Stimulated activated naive CD8-positive, alpha-beta T cell treated with anti-CD3 and anti-CD28 coated beads, Interleukin-15, Interleukin-2, amounts not matched to agents 100 ng/mL and 50 ng/mL, for 24 hours (primary cell): ENCODE data around the gene MLXIP.
"Not testable (repeated sequence)": the region's sequence is repeated elsewhere in the genome, so short reads cannot be mapped to it uniquely, and the experiment has no call there.

ENCODE experiments used
- H3K27ac Mint-ChIP-seq: one replicate; pipeline ENCODE4 v1.8.0; 2021; ENCODE audit warnings: mild to moderate bottlenecking, mixed read lengths
- H3K27me3 Mint-ChIP-seq: one replicate; pipeline ENCODE4 v1.8.0; 2021; ENCODE audit warnings: mixed read lengths
- H3K36me3 Mint-ChIP-seq: one replicate; pipeline ENCODE4 v1.8.0; 2021; ENCODE audit warnings: low read depth, mixed read lengths
- H3K4me1 Mint-ChIP-seq: one replicate; pipeline ENCODE4 v1.8.0; 2021; ENCODE audit warnings: low read depth, mixed read lengths
- H3K4me3 Mint-ChIP-seq: one replicate; pipeline ENCODE4 v1.8.0; 2021; ENCODE audit warnings: mild to moderate bottlenecking, mixed read lengths
- H3K9me3 Mint-ChIP-seq: one replicate; pipeline ENCODE4 v1.8.0; 2021; ENCODE audit warnings: mixed read lengths

The MLXIP gene

GRCh38 chr12:122045262-122045661 is 33.3 kb upstream of the MLXIP start:
- Mint-ChIP-seq H3K36me3 (peaks cover 4% of the 10 kb centered on the region), H3K4me3 (no peak overlapping the region), H3K4me1 (no peaks in the 10 kb centered on the region), H3K27me3 (no peaks in the 10 kb centered on the region), H3K27ac (no peak overlapping the region), H3K9me3 (no peaks in the 10 kb centered on the region)

- no peak overlapping the region for H3K27ac Mint-ChIP-seq
- no peaks in the 10 kb centered on the region for H3K9me3 Mint-ChIP-seq
- H3K36me3 Mint-ChIP-seq, result peaks cover 4% of the 10 kb centered on the region
- no peaks in the 10 kb centered on the region for H3K4me1 Mint-ChIP-seq
- H3K27me3 Mint-ChIP-seq, result no peaks in the 10 kb centered on the region
- no peak overlapping the region for H3K4me3 Mint-ChIP-seq
Observed at GRCh38 chr12:122046145-122046544, 32.4 kb upstream of the MLXIP start.

DNA sequence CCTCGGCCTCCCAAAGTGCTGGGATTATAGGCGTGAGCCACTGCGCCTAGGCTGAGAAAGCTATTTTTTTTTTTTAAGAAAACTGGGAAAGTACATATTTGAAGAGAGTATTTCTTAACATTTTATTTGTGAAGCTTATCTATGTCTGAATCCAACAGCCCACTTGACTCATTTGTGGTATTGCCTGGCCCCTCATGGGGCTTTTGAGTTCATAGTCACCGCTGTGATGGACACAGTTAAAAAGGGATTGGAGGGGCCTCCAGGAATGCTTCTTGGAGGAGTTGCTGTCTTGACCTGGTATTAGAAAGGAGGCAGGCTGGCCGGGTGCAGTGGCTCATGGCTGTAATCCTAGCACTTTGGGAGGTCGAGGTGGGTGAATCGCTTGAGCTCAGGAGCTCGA is 30.4 kb upstream of the MLXIP start:
- Mint-ChIP-seq H3K4me1 (no peaks in the 10 kb centered on the region), H3K27ac (no peak overlapping the region), H3K4me3 (no peak overlapping the region), H3K36me3 (peaks cover 4% of the 10 kb centered on the region), H3K9me3 (no peaks in the 10 kb centered on the region), H3K27me3 (no peaks in the 10 kb centered on the region)

- Mint-ChIP-seq H3K27ac (no peak overlapping the region), H3K4me1 (no peaks in the 10 kb centered on the region), H3K36me3 (peaks cover 4% of the 10 kb centered on the region), H3K4me3 (no peak overlapping the region), H3K9me3 (no peaks in the 10 kb centered on the region), H3K27me3 (no peaks in the 10 kb centered on the region)
Observed at GRCh38 chr12:122049827-122050226, 28.7 kb upstream of the MLXIP start.

DNA sequence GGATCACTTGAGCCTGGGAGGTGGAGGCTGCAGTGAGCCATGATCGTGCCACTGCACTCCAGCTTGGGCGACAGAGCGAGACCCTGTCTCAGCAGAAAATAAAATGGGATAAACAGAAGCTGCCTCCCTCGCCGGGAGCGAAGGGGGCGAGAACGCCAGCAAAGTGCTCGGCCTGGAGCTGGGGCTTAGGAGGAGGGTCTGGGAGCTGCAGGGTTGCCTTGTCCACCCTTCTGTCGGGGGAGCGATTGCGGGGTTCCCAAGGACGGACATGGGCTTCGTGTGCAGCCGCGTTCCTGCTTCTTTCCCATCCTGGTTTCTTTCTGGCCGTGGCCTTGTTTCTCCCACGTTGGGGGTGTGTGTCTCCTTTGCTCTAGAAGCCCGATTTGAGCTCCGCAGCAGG is 27.9 kb upstream of the MLXIP start:
- Mint-ChIP-seq H3K36me3 (no peaks in the 10 kb centered on the region), H3K27me3 (no peaks in the 10 kb centered on the region), H3K4me1 (no peaks in the 10 kb centered on the region), H3K27ac (no peak overlapping the region), H3K9me3 (no peaks in the 10 kb centered on the region), H3K4me3 (no peak overlapping the region)

- Mint-ChIP-seq H3K27ac (no peak overlapping the region), H3K27me3 (no peaks in the 10 kb centered on the region)
Observed at GRCh38 chr12:122051231-122051876, 27.2 kb upstream of the MLXIP start.

DNA sequence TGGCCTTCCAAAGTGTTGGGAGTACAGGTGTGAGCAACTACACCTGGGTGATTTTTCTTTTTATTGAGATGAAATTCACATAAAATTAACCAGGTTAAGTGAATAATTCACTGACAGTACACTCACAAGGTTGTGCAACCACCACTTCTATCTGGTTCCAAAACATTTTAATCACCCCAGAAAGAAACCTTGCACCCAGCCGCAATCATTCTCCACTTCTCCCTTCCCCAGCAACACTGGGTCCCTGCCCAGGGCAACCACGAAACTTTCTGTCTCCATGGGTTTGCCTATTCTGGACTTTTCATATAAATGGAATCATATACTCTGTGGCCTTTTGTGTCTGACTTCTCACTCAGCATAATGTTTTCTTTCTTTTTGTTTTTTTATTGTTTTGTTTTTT is 26.3 kb upstream of the MLXIP start:
- H3K27ac Mint-ChIP-seq, result no peak overlapping the region
- H3K4me1 Mint-ChIP-seq, result no peaks in the 10 kb centered on the region
- peaks cover 3% of the 10 kb centered on the region for H3K36me3 Mint-ChIP-seq
- no peaks in the 10 kb centered on the region for H3K9me3 Mint-ChIP-seq
- no peak overlapping the region for H3K4me3 Mint-ChIP-seq
- H3K27me3 Mint-ChIP-seq, result no peaks in the 10 kb centered on the region

More at GRCh38 chr12:122051231-122051876, 27.2 kb upstream of the MLXIP start:
- no peak overlapping the region for H3K4me3 Mint-ChIP-seq
- H3K36me3 Mint-ChIP-seq, result no peaks in the 10 kb centered on the region
- H3K9me3 Mint-ChIP-seq, result no peaks in the 10 kb centered on the region
- no peaks in the 10 kb centered on the region for H3K4me1 Mint-ChIP-seq

DNA sequence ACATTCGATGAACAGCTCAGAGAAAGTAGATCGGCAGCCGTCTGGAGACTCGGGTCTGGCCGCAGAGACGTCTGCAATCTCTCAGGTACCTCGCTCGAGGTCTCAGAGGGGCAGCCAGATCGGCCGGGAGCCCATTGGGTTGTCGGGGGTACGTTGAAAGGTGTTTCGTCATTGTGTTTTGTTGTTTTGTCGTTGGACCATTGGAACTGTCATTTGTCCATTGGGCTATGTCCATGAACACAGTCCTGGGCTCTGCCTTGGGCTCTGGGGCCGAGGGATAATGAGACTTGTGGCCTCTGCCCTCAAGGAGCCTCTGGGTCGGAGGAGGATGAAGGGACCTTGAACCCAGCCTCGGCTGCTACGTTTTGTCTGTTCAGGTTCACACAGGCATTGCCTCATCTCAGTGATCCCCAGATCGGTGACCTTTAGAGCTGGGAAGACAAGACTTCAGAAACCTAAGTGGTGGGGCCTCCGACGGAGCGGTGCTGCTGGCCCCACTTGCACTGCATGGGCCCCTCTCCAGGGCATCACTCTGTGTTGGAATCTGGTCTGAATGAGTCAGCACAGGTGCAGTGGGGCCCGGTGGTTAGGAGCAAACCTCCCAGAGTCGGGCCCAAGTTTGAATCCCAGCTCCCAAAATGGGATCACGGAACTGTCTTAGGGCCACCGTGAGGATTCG is 23.6 kb upstream of the MLXIP start:
- peaks cover 4% of the 10 kb centered on the region for H3K36me3 Mint-ChIP-seq
- no peaks in the 10 kb centered on the region for H3K9me3 Mint-ChIP-seq
- no peaks in the 10 kb centered on the region for H3K27me3 Mint-ChIP-seq
- no peaks in the 10 kb centered on the region for H3K4me1 Mint-ChIP-seq
- H3K4me3 Mint-ChIP-seq, result no peak overlapping the region
- H3K27ac Mint-ChIP-seq, result no peak overlapping the region

DNA sequence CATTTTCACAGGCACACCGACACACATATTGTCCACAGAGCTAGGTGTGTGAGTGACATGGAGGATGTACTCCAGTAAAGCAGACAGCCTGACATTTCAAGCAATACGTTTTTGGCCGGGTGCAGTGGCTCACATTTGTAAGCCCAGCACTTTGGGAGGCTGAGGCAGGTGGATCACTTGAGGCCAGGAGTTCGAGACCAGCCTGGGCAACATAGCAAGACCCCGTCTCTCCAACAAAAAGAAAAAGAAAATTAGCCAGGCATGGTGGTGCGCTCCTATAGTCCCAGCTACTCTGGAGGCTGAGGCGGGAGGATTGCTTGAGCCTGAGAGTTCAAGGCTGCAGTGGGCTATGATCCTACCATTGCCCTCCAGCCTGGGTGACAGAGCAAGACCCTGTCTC is 22.1 kb upstream of the MLXIP start:
- not testable (repeated sequence) for H3K36me3 Mint-ChIP-seq, H3K27me3 Mint-ChIP-seq, H3K27ac Mint-ChIP-seq, H3K9me3 Mint-ChIP-seq, H3K4me1 Mint-ChIP-seq, H3K4me3 Mint-ChIP-seq

GRCh38 chr12:122057007-122057735 is 21.4 kb upstream of the MLXIP start:
- no peak overlapping the region for H3K27ac Mint-ChIP-seq
- H3K27me3 Mint-ChIP-seq, result no peaks in the 10 kb centered on the region
- no peak overlapping the region for H3K4me3 Mint-ChIP-seq
- H3K36me3 Mint-ChIP-seq, result peaks cover 4% of the 10 kb centered on the region
- H3K4me1 Mint-ChIP-seq, result no peaks in the 10 kb centered on the region
- no peaks in the 10 kb centered on the region for H3K9me3 Mint-ChIP-seq

DNA sequence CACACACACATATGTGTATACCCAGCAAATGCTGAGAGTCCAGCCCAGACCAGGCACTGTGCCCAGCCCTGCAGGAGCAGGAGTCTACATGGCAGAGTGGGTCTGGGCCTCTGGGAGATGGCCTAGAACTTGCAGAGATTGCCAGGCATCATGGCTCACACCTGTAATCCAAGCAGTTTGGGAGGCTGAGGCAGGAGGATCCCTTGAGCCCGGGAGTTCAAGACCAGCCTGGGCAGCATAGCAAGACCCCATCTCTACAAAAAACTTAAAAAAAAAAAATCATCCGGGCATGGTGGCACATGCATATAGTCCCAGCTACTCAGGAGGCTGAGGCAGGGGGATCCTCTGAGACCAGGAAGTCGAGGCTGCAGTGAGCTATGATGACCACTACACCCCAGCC is 20.8 kb upstream of the MLXIP start:
- Mint-ChIP-seq H3K36me3 (peaks cover 4% of the 10 kb centered on the region), H3K27me3 (no peaks in the 10 kb centered on the region), H3K4me1 (no peaks in the 10 kb centered on the region), H3K27ac (no peak overlapping the region), H3K9me3 (no peaks in the 10 kb centered on the region), H3K4me3 (no peak overlapping the region)

DNA sequence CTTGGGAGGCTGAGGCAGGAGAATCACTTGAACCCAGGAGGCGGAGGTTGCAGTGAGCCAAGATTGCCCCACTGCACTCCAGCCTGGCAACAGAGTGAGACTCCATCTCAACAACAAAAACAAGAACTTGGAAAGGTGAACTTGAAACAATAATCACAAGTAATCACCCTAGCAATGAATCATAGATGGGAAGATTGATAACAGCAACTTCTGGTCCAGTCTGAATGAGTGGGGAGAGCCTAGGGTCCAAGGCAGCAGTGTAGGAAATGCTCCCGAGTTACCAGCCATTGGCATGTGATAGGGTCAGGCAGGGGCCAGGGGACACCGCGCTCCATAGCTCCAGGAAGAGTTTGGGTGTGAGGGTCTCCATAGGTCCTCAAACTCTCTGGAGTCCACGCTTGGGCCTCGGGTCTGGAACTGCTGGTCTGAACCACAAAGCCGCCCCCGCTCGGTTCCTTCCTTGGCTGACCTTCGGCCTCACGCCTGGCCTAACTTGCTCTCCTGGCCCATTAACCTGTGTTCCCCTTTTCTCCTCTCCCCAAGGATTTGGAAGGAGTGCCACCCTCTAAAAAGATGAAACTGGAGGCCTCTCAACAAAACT is 19.9 kb upstream of the MLXIP start:
- Mint-ChIP-seq H3K27me3 (no peaks in the 10 kb centered on the region), H3K36me3 (peaks cover 4% of the 10 kb centered on the region), H3K9me3 (no peaks in the 10 kb centered on the region), H3K4me3 (no peak overlapping the region), H3K27ac (no peak overlapping the region), H3K4me1 (no peaks in the 10 kb centered on the region)

GRCh38 chr12:122059203-122059960 is 19.2 kb upstream of the MLXIP start:
- Mint-ChIP-seq H3K36me3 (peaks cover 4% of the 10 kb centered on the region), H3K27me3 (no peaks in the 10 kb centered on the region), H3K9me3 (no peaks in the 10 kb centered on the region), H3K4me1 (peaks cover 3% of the 10 kb centered on the region), H3K4me3 (no peak overlapping the region), H3K27ac (no peak overlapping the region)

GRCh38 chr12:122060081-122060501 is 18.5 kb upstream of the MLXIP start:
- Mint-ChIP-seq H3K9me3 (no peaks in the 10 kb centered on the region), H3K36me3 (peaks cover 4% of the 10 kb centered on the region), H3K27me3 (no peaks in the 10 kb centered on the region)

More at GRCh38 chr12:122060081-122060501, 18.5 kb upstream of the MLXIP start:
- Mint-ChIP-seq H3K4me1 (peaks cover 3% of the 10 kb centered on the region), H3K4me3 (no peak overlapping the region), H3K27ac (no peak overlapping the region)
